Pancreas (tissue), 10 donors: ENCODE measurements around the gene HOXD13. TPM values are rescaled to one million over a fixed set of nuclear protein-coding genes. Genes with fewer than 3 reads are reported as not detected.

Experiments
- ATAC-seq, 4 donors: fragments of 200-7000 bp; cut with Tn5 transposase; one replicate each; pipeline versions ENCODE4 v1.8.0 to v1.9.1; 2020; ENCODE audit warnings: mild to moderate bottlenecking in 4 of 4, moderate library complexity in 4 of 4
- DNase-seq, 6 donors: peaks; one replicate each; pipeline ENCODE4 v3.0.0-alpha.2; 2020
- FAIRE-seq: peaks from 2 replicates; lab custom pipeline; 2012; peaks lifted over from hg19 to GRCh38; lab: Jason Lieb, UNC
- H3K27ac ChIP-seq, 4 donors: fragments of 200-600 bp; sonication (generic); 1 replicate in 3 of 4; 2 replicates in 1 of 4; pipeline versions ENCODE4 v1.5.0 to v1.8.0; 2020
- H3K27me3 ChIP-seq, 4 donors: fragments of 200-600 bp; one replicate each; pipeline ENCODE4 v1.8.0; 2021
- H3K36me3 ChIP-seq, 3 donors: fragments of 200-600 bp; sonication (generic) in 1 of 3; one replicate each; pipeline versions ENCODE4 v1.5.0 to v1.8.0; 2020 to 2021
- H3K4me1 ChIP-seq, 3 donors: fragments of 200-600 bp; one replicate each; pipeline ENCODE4 v1.8.0; 2021
- H3K4me3 ChIP-seq, 4 donors: fragments of 200-600 bp; sonication (generic) in 2 of 4; one replicate each; pipeline versions ENCODE4 v1.5.0 to v1.8.0; 2020 to 2021
- H3K9me3 ChIP-seq, 4 donors: fragments of 200-600 bp; one replicate each; pipeline ENCODE4 v1.8.0; 2021
- CTCF ChIP-seq, 4 donors: fragments of 200-600 bp; sonication (generic) in 3 of 4; IDR thresholded peaks; one replicate each; pipeline versions ENCODE4 v1.5.0 to v1.8.0; 2021; ENCODE audit warnings: antibody characterized with exemption in 4 of 4
- WGBS, 2 donors: extraction: QIAGEN DNeasy Blood & Tissue Kit; methylation state at CpG; one replicate each; pipeline ENCODE4 v1.1.7; 2013; 5-methylcytosine and 5-hydroxymethylcytosine counted together
- intact Hi-C, 3 donors: fragments of 100-400 bp; cut with DNase I; formaldehyde crosslinking; loops; one replicate each; pipeline versions ENCODE4 v1.11.1 to v1.14.2; 2022
- polyA plus RNA-seq, 2 donors: library from polyadenylated mRNA; stranded (reverse); fragments of 200-250 nt; gene quantifications; one replicate each; pipeline ENCODE4 v1.2.3, GENCODE V29; 2013
- total RNA-seq, 6 donors: library from RNA; stranded (reverse); fragmentation: NEBNext Ultra II Directional in 4 of 6; extraction: Animal tissue kit (Norgen Biotek cat#: 25700) in 4 of 6; gene quantifications; one replicate each; pipeline versions ENCODE4 v1.2.1 to v1.2.4, GENCODE V29; 2021 to 2023
- donor health status: healthy with polysubstance abuse.
- donor health status: DM: no; HTN: no; CAD: no; lungs with moderate emphysema.
- donor health status: DM: no; HTN: no; CAD: no.
- donor health status: control.
- donor health status: control.
- donor health status: Bipolar disorder and iron deficiency.
- donor health status: DM: yes; HTN: yes; CAD: no.
- donor health status: DM: no; HTN: no; CAD: no.
- donor health status: DM: no; HTN: no; CAD: no.
- donor health status: DM: yes; HTN: yes; CAD: no.

HOXD13 gene
- total and polyA plus RNA-seq, 8 donors, result not detected

GRCh38 chr2:176096243-176096985 lies 3.9 kb downstream of the HOXD13 start:
- H3K9me3 ChIP-seq, result no peaks in the 10 kb centered on the region
- peak in 2 of 4 donors; percentile 29 to 30 for ATAC-seq
- no peak for FAIRE-seq
- no peak overlapping the region for H3K27ac ChIP-seq
- H3K4me1 ChIP-seq, result peaks cover 0 to 11% (median 4%) of the 10 kb centered on the region in 3 donors
- peaks cover 10 to 85% (median 37%) of the 10 kb centered on the region in 4 donors for H3K27me3 ChIP-seq
- WGBS, 2 donors, result 9 to 12% methylated on average over 16 of the region's 16 CpGs
- H3K36me3 ChIP-seq, result no peaks in the 10 kb centered on the region
- no peak for DNase-seq
- intact Hi-C loops, result loop anchor here in 1 of 3 donors (5.0 kb wide), 1 partner anchor 414 kb away; no protein-coding TSS in a partner anchor
- no peak for TF ChIP-seq CTCF (IDR thresholded peaks at IDR 0.05)
- H3K4me3 ChIP-seq, result peak overlapping the region in 2 of 4 donors; percentile 6 to 49

- Histone ChIP-seq H3K4me1 (peaks cover 0 to 11% (median 4%) of the 10 kb centered on the region in 3 donors), H3K27ac (no peak overlapping the region), H3K36me3 (no peaks in the 10 kb centered on the region), H3K27me3 (peaks cover 6 to 84% (median 40%) of the 10 kb centered on the region in 4 donors), H3K9me3 (no peaks in the 10 kb centered on the region), H3K4me3 (peak overlapping the region in 3 of 4 donors; percentile 11 to 49 (median 34))
- intact Hi-C loops, result loop anchor here in 1 of 3 donors (5.0 kb wide), 1 partner anchor 415 kb away; no protein-coding TSS in a partner anchor
- FAIRE-seq, result no peak
- peak; percentile 37 to 90 (median 65) for DNase-seq
- peak; percentile 95 to 98 (median 97) for ATAC-seq
- peak; percentile 78 to 82 (median 80) for TF ChIP-seq CTCF (IDR thresholded peaks at IDR 0.05)
- 3% methylated on average over 43 to 45 of the region's 45 CpGs for WGBS, 2 donors
These were observed 4.7 kb downstream of the HOXD13 start for GRCh38 chr2:176096986-176097819.

- no peak overlapping the region for H3K27ac ChIP-seq
- no peaks in the 10 kb centered on the region for H3K36me3 ChIP-seq
- intact Hi-C loops, result loop anchor here in 1 of 3 donors (5.0 kb wide), 1 partner anchor 416 kb away; no protein-coding TSS in a partner anchor
- H3K4me1 ChIP-seq, result peaks cover 0 to 11% (median 4%) of the 10 kb centered on the region in 3 donors
- FAIRE-seq, result no peak
- H3K4me3 ChIP-seq, result peak overlapping the region in 2 of 4 donors; percentile 34 to 49
- ATAC-seq, result no peak
- H3K9me3 ChIP-seq, result no peaks in the 10 kb centered on the region
- TF ChIP-seq CTCF (IDR thresholded peaks at IDR 0.05), result peak in 1 of 4 donors; percentile 2
- H3K27me3 ChIP-seq, result peaks cover 8 to 87% (median 44%) of the 10 kb centered on the region in 4 donors
- DNase-seq, result no peak
- WGBS, 2 donors, result 2 to 6% methylated on average over 18 of the region's 18 CpGs
These were observed 5.4 kb downstream of the HOXD13 start for GRCh38 chr2:176097820-176098365.

- H3K4me1 ChIP-seq, result peaks cover 0 to 5% (median 4%) of the 10 kb centered on the region in 3 donors
- no peaks in the 10 kb centered on the region for H3K36me3 ChIP-seq
- TF ChIP-seq CTCF (IDR thresholded peaks at IDR 0.05), result no peak
- no peaks in the 10 kb centered on the region for H3K9me3 ChIP-seq
- no peak for ATAC-seq
- intact Hi-C loops, result loop anchor here in 1 of 3 donors (5.0 kb wide), 1 partner anchor 416 kb away; no protein-coding TSS in a partner anchor
- H3K27ac ChIP-seq, result no peak overlapping the region
- H3K4me3 ChIP-seq, result no peak overlapping the region
- FAIRE-seq, result no peak
- peak in 1 of 6 donors; percentile 80 for DNase-seq
- 4 to 5% methylated on average over 34 to 35 of the region's 35 CpGs for whole genome bisulfite sequencing, 2 donors
- peaks cover 8 to 87% (median 46%) of the 10 kb centered on the region in 4 donors for H3K27me3 ChIP-seq
These were observed 6.0 kb downstream of the HOXD13 start for GRCh38 chr2:176098366-176099158.
